PC-9 (cell line): ENCODE measurements around the gene BRINP3. TPM values are rescaled to one million over a fixed set of nuclear protein-coding genes. Genes with fewer than 3 reads are reported as not detected.
"Not testable (repeated sequence)": the region's sequence is repeated elsewhere in the genome, so short reads cannot be mapped to it uniquely, and the experiment has no call there.

Source experiments
- BruUV-seq: library from RNA; stranded (reverse); fragments of 400-500 nt; replicated peaks from 2 replicates; lab custom pipeline; 2021; lab: Mats Ljungman, UMichigan
- CTCF ChIA-PET: fragments of 300-600 bp; sonication (Branson Sonifier 250); formaldehyde crosslinking; loops from one replicate; lab custom pipeline; 2022; ENCODE audit warnings: antibody characterized with exemption; lab: Charles Lee
- POLR2A ChIA-PET: fragments of 300-600 bp; sonication (Branson Sonifier 250); formaldehyde crosslinking; loops from one replicate; lab custom pipeline; 2022; ENCODE audit warnings: antibody characterized with exemption; ENCODE audit not compliant: unreplicated experiment; lab: Charles Lee
- DNase-seq, 2 experiments: peaks; one replicate each; pipeline versions ENCODE4 v3.0.0 to v3.0.0-alpha.2; 2015 to 2022; ENCODE audit warnings: mixed read lengths in 1 of 2
- H2AFZ ChIP-seq: fragments of 200-600 bp; sonication (generic); 2 replicates; pipeline ENCODE4 v1.8.1; 2017; ENCODE audit warnings: antibody characterized with exemption
- H3F3A ChIP-seq: fragments of 200-600 bp; sonication (generic); 2 replicates; pipeline ENCODE4 v1.8.1; 2017; ENCODE audit warnings: antibody characterized with exemption, mild to moderate bottlenecking, low read depth; ENCODE audit not compliant: insufficient read depth
- H3K27ac ChIP-seq: fragments of 200-600 bp; sonication (generic); 2 replicates; pipeline ENCODE4 v1.6.1; 2016; ENCODE audit warnings: mixed run types
- H3K27me3 ChIP-seq: fragments of 200-600 bp; sonication (generic); 2 replicates; pipeline ENCODE4 v1.6.1; 2016; ENCODE audit warnings: low read depth, mixed run types; ENCODE audit not compliant: insufficient read depth
- H3K36me3 ChIP-seq: fragments of 200-600 bp; sonication (generic); 2 replicates; pipeline ENCODE4 v1.6.1; 2016; ENCODE audit warnings: low read depth, mixed run types
- H3K4me1 ChIP-seq: fragments of 200-600 bp; sonication (generic); replicated peaks from 2 replicates; pipeline ENCODE4 v1.6.1; 2016; ENCODE audit warnings: mixed run types; ENCODE audit not compliant: insufficient read depth
- H3K4me2 ChIP-seq: fragments of 200-600 bp; sonication (generic); 2 replicates; pipeline ENCODE4 v1.6.1; 2017; ENCODE audit warnings: mixed run types
- H3K4me3 ChIP-seq: fragments of 200-600 bp; sonication (generic); 2 replicates; pipeline ENCODE4 v1.6.1; 2016; ENCODE audit warnings: mixed run types
- H3K79me2 ChIP-seq: fragments of 200-600 bp; sonication (generic); 2 replicates; pipeline ENCODE4 v1.6.1; 2017; ENCODE audit warnings: low read depth, mixed run types
- H3K9me2 ChIP-seq: fragments of 200-600 bp; sonication (generic); 2 replicates; pipeline ENCODE4 v1.8.1; 2017; ENCODE audit warnings: mild to moderate bottlenecking; ENCODE audit not compliant: insufficient read depth
- H3K9me3 ChIP-seq: fragments of 200-600 bp; sonication (generic); 2 replicates; pipeline ENCODE4 v1.8.1; 2016; ENCODE audit warnings: low read depth; ENCODE audit not compliant: insufficient read depth
- H4K20me1 ChIP-seq: fragments of 200-600 bp; sonication (generic); 2 replicates; pipeline ENCODE4 v1.8.1; 2017; ENCODE audit not compliant: insufficient read depth
- EZH2 ChIP-seq: fragments of 200-600 bp; sonication (generic); IDR thresholded peaks from 2 replicates; pipeline ENCODE4 v1.8.0; 2017; ENCODE audit warnings: antibody characterized with exemption, low read depth
- intact Hi-C: fragments of 100-400 bp; cut with micrococcal nuclease; formaldehyde crosslinking; loops from one replicate; pipeline ENCODE4 v1.10.0; 2022; ENCODE audit not compliant: unreplicated experiment
- total RNA-seq: library from RNA; stranded (reverse); gene quantifications from 2 replicates; pipeline ENCODE4 v1.2.3, GENCODE V29; 2021
- TF ChIP-seq, protein P1 (sequence below): fragments of 200-600 bp; sonication (generic); conservative IDR thresholded peaks from 2 replicates; pipeline ENCODE4 v1.6.1; 2017; ENCODE audit warnings: mixed run types, antibody characterized with exemption, mild to moderate bottlenecking, moderate library complexity

The BRINP3 gene
- total RNA-seq, 1 experiment from 2014 or later: not detected

DNA sequence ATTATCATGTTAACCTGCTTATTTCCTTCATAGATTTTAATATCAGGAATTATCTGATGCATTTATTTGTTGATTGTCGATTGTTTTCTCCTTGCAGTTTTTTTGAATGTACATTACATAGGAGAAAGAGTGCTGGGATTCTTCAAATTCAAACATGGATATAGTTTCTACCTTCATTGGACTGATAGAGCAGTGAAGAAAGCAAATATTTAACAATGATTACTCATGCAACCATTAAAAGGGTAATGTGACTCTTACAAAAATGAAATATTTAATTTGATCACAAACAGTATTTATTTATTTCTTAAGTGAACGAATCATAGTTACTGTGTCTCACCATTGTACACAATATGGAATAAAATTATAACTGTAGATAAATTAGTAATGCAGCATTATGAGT lies 350.9 kb downstream of the BRINP3 start:
- Histone ChIP-seq H3K27me3 (no peaks in the 10 kb centered on the region), H3K9me3 (no peaks in the 10 kb centered on the region), H3K4me2 (no peak overlapping the region), H3K79me2 (no peaks in the 10 kb centered on the region), H3K4me1 (no peaks in the 10 kb centered on the region), H4K20me1 (no peaks in the 10 kb centered on the region), H3K36me3 (no peaks in the 10 kb centered on the region), H3K4me3 (no peak overlapping the region), H2AFZ (no peak overlapping the region), H3F3A (no peaks in the 10 kb centered on the region), H3K27ac (no peak overlapping the region), H3K9me2 (no peaks in the 10 kb centered on the region)
- ChIA-PET CTCF (no interaction called here), POLR2A (no interaction called here)
- DNase-seq: no peak
- intact Hi-C loops: no loop called here
- no TSS peak for BruUV-seq
- TF ChIP-seq EZH2: no peak
- TF ChIP-seq, protein P1, sequence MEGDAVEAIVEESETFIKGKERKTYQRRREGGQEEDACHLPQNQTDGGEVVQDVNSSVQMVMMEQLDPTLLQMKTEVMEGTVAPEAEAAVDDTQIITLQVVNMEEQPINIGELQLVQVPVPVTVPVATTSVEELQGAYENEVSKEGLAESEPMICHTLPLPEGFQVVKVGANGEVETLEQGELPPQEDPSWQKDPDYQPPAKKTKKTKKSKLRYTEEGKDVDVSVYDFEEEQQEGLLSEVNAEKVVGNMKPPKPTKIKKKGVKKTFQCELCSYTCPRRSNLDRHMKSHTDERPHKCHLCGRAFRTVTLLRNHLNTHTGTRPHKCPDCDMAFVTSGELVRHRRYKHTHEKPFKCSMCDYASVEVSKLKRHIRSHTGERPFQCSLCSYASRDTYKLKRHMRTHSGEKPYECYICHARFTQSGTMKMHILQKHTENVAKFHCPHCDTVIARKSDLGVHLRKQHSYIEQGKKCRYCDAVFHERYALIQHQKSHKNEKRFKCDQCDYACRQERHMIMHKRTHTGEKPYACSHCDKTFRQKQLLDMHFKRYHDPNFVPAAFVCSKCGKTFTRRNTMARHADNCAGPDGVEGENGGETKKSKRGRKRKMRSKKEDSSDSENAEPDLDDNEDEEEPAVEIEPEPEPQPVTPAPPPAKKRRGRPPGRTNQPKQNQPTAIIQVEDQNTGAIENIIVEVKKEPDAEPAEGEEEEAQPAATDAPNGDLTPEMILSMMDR: no peak

DNA sequence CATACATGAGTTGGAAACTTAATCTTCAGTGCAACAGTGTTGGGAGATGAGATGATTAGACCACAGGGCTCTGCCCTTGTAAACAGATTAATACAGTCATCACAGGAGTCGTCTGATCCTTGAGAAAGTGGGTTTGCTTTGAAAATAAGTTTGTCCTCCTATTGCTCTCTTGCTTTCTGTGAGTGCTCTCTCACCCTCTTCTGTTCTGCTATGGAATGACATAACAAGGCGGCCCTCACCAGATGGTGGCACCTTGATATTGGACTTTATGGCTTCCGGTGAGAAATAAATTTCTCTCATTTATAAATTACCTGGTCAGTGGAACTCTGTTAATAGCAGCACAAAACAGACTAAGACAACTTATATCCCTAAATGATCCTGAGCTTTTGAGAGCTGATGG lies 353.6 kb downstream of the BRINP3 start:
- Histone ChIP-seq H3K9me3 (no peaks in the 10 kb centered on the region), H4K20me1 (no peaks in the 10 kb centered on the region), H3K79me2 (no peaks in the 10 kb centered on the region), H3F3A (no peaks in the 10 kb centered on the region), H2AFZ (peak overlapping the region; percentile 22; the same call in 1 of the 2 replicates), H3K36me3 (no peaks in the 10 kb centered on the region), H3K4me3 (no peak overlapping the region), H3K27ac (no peak overlapping the region), H3K4me2 (no peak overlapping the region), H3K9me2 (no peaks in the 10 kb centered on the region), H3K4me1 (no peaks in the 10 kb centered on the region), H3K27me3 (no peaks in the 10 kb centered on the region)
- CTCF ChIA-PET: no interaction called here
- TF ChIP-seq, protein P1: no peak
- TF ChIP-seq EZH2: no peak
- intact Hi-C loops: no loop called here
- POLR2A ChIA-PET: no interaction called here
- no TSS peak for BruUV-seq
- no peak for DNase-seq

DNA sequence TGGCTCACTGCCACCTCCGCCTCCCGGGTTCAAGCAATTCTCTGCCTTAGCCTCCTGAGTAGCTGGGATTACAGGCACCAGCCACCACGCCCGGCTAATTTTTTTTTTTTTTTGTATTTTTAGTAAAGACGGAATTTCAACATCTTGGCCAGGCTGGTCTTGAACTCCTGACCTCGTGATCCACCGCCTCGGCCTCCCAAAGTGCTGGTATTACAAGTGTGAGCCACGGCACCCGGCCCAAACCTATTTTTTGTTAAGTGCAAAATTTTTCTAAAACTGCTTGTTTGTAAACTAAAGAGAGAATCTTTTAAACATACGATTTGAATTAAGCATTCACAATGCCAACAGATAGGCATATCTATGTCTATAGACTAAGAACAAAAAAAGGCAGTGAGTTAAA lies 357.1 kb downstream of the BRINP3 start:
- CTCF ChIA-PET, H3K9me3 ChIP-seq, DNase-seq, H3K4me3 ChIP-seq, H3K27me3 ChIP-seq, H3K9me2 ChIP-seq, H3K4me1 ChIP-seq, H3K4me2 ChIP-seq, POLR2A ChIA-PET, BruUV-seq, H2AFZ ChIP-seq, H3K27ac ChIP-seq, intact Hi-C loops, H3K79me2 ChIP-seq, H4K20me1 ChIP-seq, H3K36me3 ChIP-seq, H3F3A ChIP-seq: not testable (repeated sequence)

DNA sequence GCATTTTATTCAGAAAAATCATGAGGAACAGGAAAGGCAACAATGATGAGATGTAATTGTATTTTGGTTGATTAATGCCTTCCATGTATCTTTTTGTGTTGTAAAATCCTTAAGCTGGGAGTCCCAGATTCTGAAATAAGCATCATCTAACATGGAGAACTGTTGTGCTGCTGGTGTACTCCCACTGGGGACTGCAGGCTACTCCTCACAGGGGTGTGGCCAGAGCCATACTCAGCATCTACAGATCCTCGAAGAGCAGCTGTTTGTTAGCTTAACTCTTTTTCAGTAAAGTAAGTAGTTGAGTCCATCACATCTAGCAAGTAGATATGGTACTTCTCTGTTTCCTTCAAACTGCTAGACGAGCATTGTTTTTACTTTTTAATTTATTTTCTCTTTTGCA lies 358.0 kb downstream of the BRINP3 start:
- Histone ChIP-seq H3K79me2 (no peaks in the 10 kb centered on the region), H3K4me3 (no peak overlapping the region), H4K20me1 (no peaks in the 10 kb centered on the region), H3K27me3 (no peaks in the 10 kb centered on the region), H2AFZ (peak overlapping the region; percentile 39; the same call in 1 of the 2 replicates), H3F3A (no peaks in the 10 kb centered on the region), H3K9me2 (no peaks in the 10 kb centered on the region), H3K36me3 (no peaks in the 10 kb centered on the region), H3K4me1 (no peaks in the 10 kb centered on the region), H3K9me3 (no peaks in the 10 kb centered on the region), H3K27ac (no peak overlapping the region), H3K4me2 (no peak overlapping the region)
- intact Hi-C loops: no loop called here
- CTCF ChIA-PET: no interaction called here
- POLR2A ChIA-PET: no interaction called here
- no peak for DNase-seq
- TF ChIP-seq, protein P1: no peak
- no peak for TF ChIP-seq EZH2
- BruUV-seq: no TSS peak
